Head of caudate nucleus (tissue), 42 donors: Measurements from ENCODE around the gene KIAA0319L.

ENCODE experiments used
- DNase-seq, 42 donors: peaks; one replicate each; pipeline versions ENCODE4 v3.0.0 to v3.0.0-alpha.2; 2020 to 2021; ENCODE audit warnings: mixed read lengths in 7 of 42
- intact Hi-C: fragments of 100-400 bp; cut with DNase I; formaldehyde crosslinking; loops from one replicate; pipeline ENCODE4 v1.15.0; 2022

The KIAA0319L gene

GRCh38 chr1:35567947-35568558, 10.8 kb upstream of the KIAA0319L start:
- intact Hi-C loops = loop anchor here (2.0 to 5.0 kb wide), 2 partner anchors 149 to 159 kb away; partner anchors contain the start of gene C1orf216
- peak in 2 of 42 donors; percentile 7 to 27 for DNase-seq

- DNase-seq = peak in 2 of 42 donors; percentile 9 to 30
- intact Hi-C loops = loop anchor here (5.0 kb wide), 1 partner anchor 152 kb away; the partner anchor contains the start of gene C1orf216
Measured at GRCh38 chr1:35565742-35566133, 8.5 kb upstream of the KIAA0319L start.

- DNase-seq = peak in 2 of 42 donors; percentile 12 to 35
- intact Hi-C loops = loop anchor here (5.0 kb wide), 2 partner anchors 113 to 152 kb away; partner anchors contain the start of gene C1orf216
Measured at GRCh38 chr1:35564884-35565741, 7.9 kb upstream of the KIAA0319L start.

GRCh38 chr1:35564037-35564883, 7.1 kb upstream of the KIAA0319L start:
- peak; percentile 66 to 93 (median 82) for DNase-seq
- intact Hi-C loops = loop anchor here (5.0 kb wide), 1 partner anchor 112 kb away; no protein-coding TSS in a partner anchor

GRCh38 chr1:35563166-35563565, 6.0 kb upstream of the KIAA0319L start:
- intact Hi-C loops = loop anchor here (5.0 kb wide), 1 partner anchor 111 kb away; no protein-coding TSS in a partner anchor
- DNase-seq = peak in 1 of 42 donors; percentile 32

GRCh38 chr1:35561972-35562680, 4.9 kb upstream of the KIAA0319L start:
- peak in 1 of 42 donors; percentile 34 for DNase-seq
- intact Hi-C loops = loop anchor here (5.0 kb wide), 1 partner anchor 110 kb away; no protein-coding TSS in a partner anchor

- peak in 1 of 42 donors; percentile 34 for DNase-seq
Measured at GRCh38 chr1:35561297-35561971, 4.2 kb upstream of the KIAA0319L start.

GRCh38 chr1:35560256-35561225, 3.3 kb upstream of the KIAA0319L start:
- DNase-seq = peak; percentile 63 to 93 (median 84)
- intact Hi-C loops = loop anchor here (5.0 kb wide), 1 partner anchor 108 kb away; no protein-coding TSS in a partner anchor

More at GRCh38 chr1:35561297-35561971, 4.2 kb upstream of the KIAA0319L start:
- intact Hi-C loops = loop anchor here (5.0 kb wide), 1 partner anchor 109 kb away; no protein-coding TSS in a partner anchor

- DNase-seq = peak in 32 of 42 donors; percentile 38 to 90 (median 66)
- intact Hi-C loops = loop anchor here (5.0 kb wide), 1 partner anchor 367 kb away; the partner anchor contains the start of gene SFPQ
Measured at GRCh38 chr1:35559317-35559944, 2.2 kb upstream of the KIAA0319L start.

GRCh38 chr1:35558374-35559316, 1.4 kb upstream of the KIAA0319L start:
- intact Hi-C loops = loop anchor here (5.0 kb wide), 1 partner anchor 366 kb away; the partner anchor contains the start of gene SFPQ
- peak in 8 of 42 donors; percentile 27 to 66 (median 42) for DNase-seq

GRCh38 chr1:35557611-35558373, 589 bp upstream of the KIAA0319L start, which contains the start of gene NCDN:
Gene NCDN, plus strand, starts transcription at chr1:35557799. Its CDS starts 392 bp downstream, at chr1:35558191.
- intact Hi-C loops = loop anchor here (5.0 kb wide), 1 partner anchor 365 kb away; the partner anchor contains the start of gene SFPQ
- peak; percentile 92 to 99 (median 96) for DNase-seq

- intact Hi-C loops = loop anchor here (5.0 kb wide), 1 partner anchor 364 kb away; the partner anchor contains the start of gene SFPQ
- DNase-seq = peak in 2 of 42 donors; percentile 7 to 55
Measured at GRCh38 chr1:35556484-35557117, 602 bp downstream of the KIAA0319L start.
